ENCODE results near the gene PDGFB.

The PDGFB gene

DNA sequence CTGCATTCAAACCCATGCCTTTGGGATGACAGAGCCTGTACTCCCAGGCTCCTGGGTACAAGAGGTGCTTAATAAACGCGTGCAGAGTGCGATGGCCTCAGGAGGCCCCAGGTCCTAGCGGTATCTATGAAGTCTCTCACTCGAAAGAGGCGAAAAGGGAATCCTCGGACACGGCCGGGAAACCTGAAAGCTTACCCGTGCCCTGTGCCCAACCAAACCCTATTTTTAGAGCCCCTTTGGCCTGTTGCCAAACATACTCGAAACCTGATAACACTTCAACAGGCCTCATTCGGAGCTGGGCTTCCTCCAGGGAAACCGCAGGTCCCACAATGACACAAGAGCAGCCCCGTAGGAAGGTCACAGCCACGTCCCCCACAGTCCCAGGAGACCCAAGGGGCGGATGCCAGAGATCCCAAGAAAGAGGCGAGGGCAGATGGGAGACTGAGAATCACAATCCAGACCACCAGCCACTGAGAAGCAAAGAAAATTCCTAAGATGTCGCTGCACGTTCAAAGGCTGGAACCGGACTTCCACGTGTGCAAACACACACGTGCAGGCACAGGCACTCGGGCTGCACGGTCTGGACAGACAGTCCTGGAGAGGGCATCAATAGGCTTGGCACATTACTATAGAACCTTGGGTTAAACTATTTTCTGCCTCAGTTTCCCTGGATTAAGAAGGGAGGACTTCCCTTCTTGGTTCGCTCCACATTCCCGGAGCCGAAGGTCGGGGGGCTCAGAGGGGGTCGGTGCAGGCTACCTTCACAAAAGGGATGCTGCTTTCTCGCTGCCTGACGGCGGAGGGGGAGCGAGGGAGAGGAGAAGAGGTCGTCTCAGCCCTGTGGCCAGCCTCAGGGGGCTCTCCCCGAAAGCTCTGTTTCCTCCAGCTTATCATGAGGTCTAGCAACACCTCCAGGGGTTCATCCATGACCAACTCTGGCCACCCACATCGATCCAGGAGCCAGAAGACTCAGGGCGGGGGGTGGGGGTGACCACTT, 8.2 kb downstream of the PDGFB start:
- no peak for DNase-seq (ENCODE audit: low spot score)
- H3K4me3 ChIP-seq = peak overlapping the region; percentile 42
- H3K27ac ChIP-seq = peak overlapping the region in 1 of 2 donors; percentile 67
- TF ChIP-seq, protein P1, sequence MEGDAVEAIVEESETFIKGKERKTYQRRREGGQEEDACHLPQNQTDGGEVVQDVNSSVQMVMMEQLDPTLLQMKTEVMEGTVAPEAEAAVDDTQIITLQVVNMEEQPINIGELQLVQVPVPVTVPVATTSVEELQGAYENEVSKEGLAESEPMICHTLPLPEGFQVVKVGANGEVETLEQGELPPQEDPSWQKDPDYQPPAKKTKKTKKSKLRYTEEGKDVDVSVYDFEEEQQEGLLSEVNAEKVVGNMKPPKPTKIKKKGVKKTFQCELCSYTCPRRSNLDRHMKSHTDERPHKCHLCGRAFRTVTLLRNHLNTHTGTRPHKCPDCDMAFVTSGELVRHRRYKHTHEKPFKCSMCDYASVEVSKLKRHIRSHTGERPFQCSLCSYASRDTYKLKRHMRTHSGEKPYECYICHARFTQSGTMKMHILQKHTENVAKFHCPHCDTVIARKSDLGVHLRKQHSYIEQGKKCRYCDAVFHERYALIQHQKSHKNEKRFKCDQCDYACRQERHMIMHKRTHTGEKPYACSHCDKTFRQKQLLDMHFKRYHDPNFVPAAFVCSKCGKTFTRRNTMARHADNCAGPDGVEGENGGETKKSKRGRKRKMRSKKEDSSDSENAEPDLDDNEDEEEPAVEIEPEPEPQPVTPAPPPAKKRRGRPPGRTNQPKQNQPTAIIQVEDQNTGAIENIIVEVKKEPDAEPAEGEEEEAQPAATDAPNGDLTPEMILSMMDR (IDR thresholded peaks at IDR 0.05) = no peak

DNA sequence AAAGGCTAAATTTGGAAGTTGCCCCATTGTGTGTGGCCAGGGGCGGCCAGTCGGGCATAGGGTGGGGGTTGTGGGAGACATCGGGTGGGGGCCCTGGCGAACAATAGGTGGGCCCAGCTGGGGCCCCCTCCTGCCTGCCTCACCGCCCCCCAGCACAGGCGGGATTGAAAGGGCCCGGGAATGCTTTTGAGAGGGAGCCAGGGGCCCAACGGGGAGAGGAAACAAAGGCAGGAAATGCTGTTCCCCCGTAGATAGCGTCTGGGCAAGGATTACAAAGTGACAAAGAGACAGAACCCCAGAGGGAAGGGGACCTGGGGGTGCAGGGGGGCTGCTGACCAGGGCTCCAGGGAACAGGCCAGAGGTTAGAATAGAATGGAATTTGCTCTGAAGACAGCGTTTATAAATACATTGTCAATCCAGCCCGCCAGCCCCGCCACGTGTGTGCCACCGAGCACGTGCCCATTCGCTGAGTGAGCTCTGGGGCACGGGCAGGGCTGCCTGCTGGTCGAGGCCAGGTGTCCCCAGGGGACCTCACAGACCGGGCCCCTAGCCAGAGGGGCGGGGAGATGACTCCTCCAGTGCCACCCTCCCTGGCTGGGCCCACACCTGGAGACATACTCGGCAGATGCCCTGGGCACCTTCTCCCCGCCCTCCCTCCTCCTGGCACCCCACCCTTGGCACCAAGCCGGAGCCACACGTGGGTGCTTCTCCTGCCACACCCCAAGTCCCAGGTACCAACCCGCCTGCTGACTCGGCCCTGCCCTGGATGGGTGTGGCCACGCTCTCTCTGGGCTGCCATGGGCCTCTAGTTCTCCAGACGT, 9.7 kb downstream of the PDGFB start:
- peak overlapping the region; percentile 34 to 67 for H3K27ac ChIP-seq
- TF ChIP-seq, protein P1 (IDR thresholded peaks at IDR 0.05) = no peak
- no peak for DNase-seq (ENCODE audit: low spot score)
- no peak overlapping the region for H3K4me3 ChIP-seq

DNA sequence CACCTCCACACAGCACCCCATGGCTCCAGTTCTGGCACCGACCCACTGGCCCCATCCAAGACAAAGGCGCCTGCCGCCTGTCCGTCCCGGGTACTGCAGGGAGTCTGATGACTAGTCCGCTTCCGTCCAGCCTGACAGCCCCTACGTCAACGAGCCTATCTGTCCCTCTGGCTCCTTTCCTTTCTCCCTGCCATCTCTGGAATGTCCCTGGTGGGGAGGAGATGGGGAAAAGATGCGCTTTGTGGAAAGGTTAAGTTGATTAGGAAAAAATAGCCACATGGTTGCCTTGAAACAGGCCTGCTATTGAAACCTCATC, 10.4 kb downstream of the PDGFB start:
- peak overlapping the region; percentile 34 to 67 for H3K27ac ChIP-seq
- TF ChIP-seq, protein P1 (IDR thresholded peaks at IDR 0.05) = no peak
- no peak for DNase-seq (ENCODE audit: low spot score)
- H3K4me3 ChIP-seq = no peak overlapping the region

DNA sequence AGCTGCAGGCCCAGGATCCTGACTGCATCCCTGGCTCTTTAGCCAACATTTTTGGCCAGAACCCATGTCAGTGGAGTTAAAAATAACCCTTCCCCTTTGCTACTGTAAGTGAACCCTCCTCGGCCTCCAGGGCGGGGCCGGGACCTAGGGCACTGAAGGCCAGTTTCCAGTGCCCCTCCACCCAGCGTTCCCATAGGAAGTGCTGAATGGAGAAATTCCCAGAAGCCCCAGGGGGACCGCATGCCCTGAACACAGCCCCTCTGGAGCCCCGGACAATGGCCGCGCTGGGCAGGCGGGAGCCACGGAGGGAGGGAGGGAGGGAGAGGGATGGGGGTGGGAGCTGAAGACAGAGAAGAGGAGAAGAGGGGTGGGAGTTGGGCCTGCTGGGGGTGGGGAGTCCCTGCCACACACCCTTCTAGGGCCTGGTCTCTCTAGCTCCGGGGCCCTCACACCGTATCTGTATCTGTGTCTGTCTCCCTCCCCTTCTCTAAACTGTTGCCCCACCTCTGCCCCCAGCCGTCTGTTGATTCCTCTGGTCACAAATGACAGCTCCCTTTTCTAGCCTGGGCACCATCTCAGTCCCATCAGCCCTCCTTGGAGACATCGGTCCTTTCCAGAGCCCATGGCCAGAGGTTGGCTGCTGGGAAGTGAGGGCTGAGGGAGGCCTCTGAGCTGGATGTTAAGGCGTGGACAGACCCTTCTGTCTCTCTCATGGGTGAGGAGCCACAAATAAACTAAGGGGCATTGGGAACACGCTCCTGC, 10.9 kb downstream of the PDGFB start:
- TF ChIP-seq, protein P1 (IDR thresholded peaks at IDR 0.05) = no peak
- Histone ChIP-seq H3K4me3 (no peak overlapping the region), H3K27ac (peak overlapping the region; percentile 34 to 67)
- no peak for DNase-seq (ENCODE audit: low spot score)

DNA sequence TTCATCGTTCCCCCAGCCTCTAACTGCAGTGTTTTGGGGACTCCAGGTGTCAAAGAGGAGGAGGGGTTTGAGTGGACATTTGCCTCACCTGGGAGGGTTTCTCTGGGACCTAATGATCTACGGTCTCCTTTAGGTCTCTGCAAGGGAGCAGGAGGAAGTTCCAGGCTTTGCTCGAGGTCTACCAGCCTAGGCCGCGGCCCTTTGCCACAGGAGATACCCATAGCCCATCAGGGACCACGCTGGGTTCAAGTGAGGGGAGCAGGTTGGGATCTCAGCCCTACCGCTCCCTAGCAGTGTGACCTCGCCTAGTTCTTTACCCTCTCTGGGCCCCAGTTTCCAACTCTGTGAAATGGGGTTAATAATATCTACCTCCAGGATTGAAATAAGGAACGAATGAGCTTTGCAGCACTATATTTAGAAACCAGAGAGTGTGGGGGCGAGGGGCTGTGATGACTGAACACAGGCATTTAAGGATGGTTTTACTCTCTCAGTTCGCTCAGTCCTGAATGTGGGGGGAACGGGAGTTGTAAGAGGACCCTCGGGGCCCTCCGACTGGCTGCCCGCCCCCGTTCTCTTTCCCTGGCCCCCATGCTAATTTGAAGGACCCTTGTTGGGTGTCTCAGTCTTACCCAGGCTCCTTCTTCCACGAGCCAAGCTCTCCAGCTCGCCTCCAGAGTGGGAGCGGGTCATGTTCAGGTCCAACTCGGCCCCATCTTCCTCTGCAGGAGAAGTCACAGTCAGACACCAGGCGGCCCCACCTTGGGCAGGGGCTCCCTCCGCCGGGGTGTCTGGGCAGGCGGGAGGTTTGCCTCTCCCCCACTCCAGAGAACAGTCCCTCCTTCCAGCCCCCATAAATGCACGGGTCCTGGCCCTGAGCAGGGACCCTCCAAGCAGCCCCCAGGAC, 11.7 kb downstream of the PDGFB start:
- peak overlapping the region in 1 of 2 donors; percentile 67 for H3K27ac ChIP-seq
- TF ChIP-seq, protein P1 (IDR thresholded peaks at IDR 0.05) = no peak

DNA sequence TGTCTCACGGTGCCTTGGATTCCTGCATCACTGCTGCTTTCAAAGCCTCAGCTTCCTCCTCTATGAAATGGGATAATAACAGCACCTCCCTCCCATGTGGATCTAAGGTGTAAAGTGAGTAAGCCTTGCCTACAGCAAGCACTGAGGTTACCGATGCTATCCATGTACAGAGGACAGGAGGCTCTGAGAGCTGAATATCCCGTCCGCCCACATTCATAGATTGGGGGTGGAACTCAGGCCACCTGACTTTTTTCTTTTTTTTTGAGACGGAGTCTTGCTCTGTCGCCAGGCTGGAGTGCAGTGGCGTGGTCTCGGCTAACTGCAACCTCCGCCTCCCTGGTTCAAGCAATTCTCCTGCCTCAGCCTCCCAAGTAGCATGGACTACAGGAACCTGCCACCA, 12.5 kb downstream of the PDGFB start:
- H3K4me3 ChIP-seq = no peak overlapping the region
- H3K27ac ChIP-seq = no peak overlapping the region
- DNase-seq (ENCODE audit: low spot score) = no peak
- TF ChIP-seq, protein P1 (IDR thresholded peaks at IDR 0.05) = no peak

More for the DNA sequence above, 11.7 kb downstream of the PDGFB start:
- H3K4me3 ChIP-seq = no peak overlapping the region
- no peak for DNase-seq (ENCODE audit: low spot score)

Measured in coronary artery (tissue), 2 donors.